Left ventricle myocardium inferior (tissue), 1 donor: Measurements from ENCODE around the gene MECP2. TPM values are rescaled to one million over a fixed set of nuclear protein-coding genes. Genes with fewer than 3 reads are reported as not detected.

Experiments
- DNase-seq: peaks from one replicate; pipeline ENCODE4 v3.0.0-alpha.2; 2020
- H3K27ac ChIP-seq: fragments of 200-600 bp; replicated peaks from 2 replicates; pipeline ENCODE4 v1.8.0; 2021
- H3K27me3 ChIP-seq: fragments of 200-600 bp; 2 replicates; pipeline ENCODE4 v1.8.0; 2021; ENCODE audit warnings: low read depth
- H3K36me3 ChIP-seq: fragments of 200-600 bp; 2 replicates; pipeline ENCODE4 v1.8.0; 2021
- H3K4me1 ChIP-seq: fragments of 200-600 bp; 2 replicates; pipeline ENCODE4 v1.8.0; 2021
- H3K4me3 ChIP-seq: fragments of 200-600 bp; 2 replicates; pipeline ENCODE4 v1.8.0; 2021; ENCODE audit warnings: mild to moderate bottlenecking, moderate library complexity
- H3K9me3 ChIP-seq: fragments of 200-600 bp; replicated peaks from 2 replicates; pipeline ENCODE4 v1.8.0; 2021
- CTCF ChIP-seq: fragments of 200-600 bp; IDR thresholded peaks from 2 replicates; pipeline ENCODE4 v1.8.0; 2021; ENCODE audit warnings: antibody characterized with exemption, mild to moderate bottlenecking, borderline replicate concordance
- intact Hi-C: fragments of 100-400 bp; cut with micrococcal nuclease; formaldehyde crosslinking; loops from one replicate; pipeline ENCODE4 v1.11.0; 2022
- microRNA-seq: library from miRNA; unstranded; fragments of <30 nt; microRNA quantifications from one replicate; pipeline ENCODE4 v1.2.0, GENCODE V29; 2020
- total RNA-seq: library from RNA; stranded (reverse); fragmentation: NEBNext Ultra II Directional; extraction: Animal tissue kit (Norgen Biotek cat#: 25700); gene quantifications from one replicate; pipeline ENCODE4 v1.2.1, GENCODE V29; 2021
- donor health status: DM: no; HTN: yes; CAD: no; lungs with severe emphysema.

The MECP2 gene
- total RNA-seq, 1 donor from 2014 or later, result 28.3 TPM

GRCh38 chrX:153974726-153975286 lies 122.7 kb downstream of the MECP2 start:
- no peak for DNase-seq
- Histone ChIP-seq H3K27me3 (no peaks in the 10 kb centered on the region), H3K4me1 (peaks cover 19% of the 10 kb centered on the region), H3K27ac (peak overlapping the region; percentile 99), H3K4me3 (no peak overlapping the region), H3K36me3 (no peaks in the 10 kb centered on the region), H3K9me3 (no peaks in the 10 kb centered on the region)
- intact Hi-C loops, result no loop called here
- TF ChIP-seq CTCF, result no peak

- no peak for DNase-seq
- Histone ChIP-seq H3K9me3 (no peaks in the 10 kb centered on the region), H3K4me1 (peaks cover 25% of the 10 kb centered on the region), H3K27me3 (no peaks in the 10 kb centered on the region), H3K36me3 (no peaks in the 10 kb centered on the region), H3K27ac (peak overlapping the region; percentile 99), H3K4me3 (peak overlapping the region; percentile 83)
- TF ChIP-seq CTCF, result no peak
- intact Hi-C loops, result no loop called here
Observed at GRCh38 chrX:153974003-153974725, 123.4 kb downstream of the MECP2 start.

GRCh38 chrX:153973127-153974002 lies 124.2 kb downstream of the MECP2 start:
- Histone ChIP-seq H3K36me3 (no peaks in the 10 kb centered on the region), H3K4me3 (peak overlapping the region; percentile 83), H3K27ac (peak overlapping the region; percentile 99), H3K4me1 (peaks cover 33% of the 10 kb centered on the region), H3K9me3 (no peaks in the 10 kb centered on the region), H3K27me3 (no peaks in the 10 kb centered on the region)
- intact Hi-C loops, result no loop called here
- TF ChIP-seq CTCF, result no peak
- no peak for DNase-seq

GRCh38 chrX:153972368-153973126 lies 125.0 kb downstream of the MECP2 start, which contains the start of gene TMEM187:
Gene TMEM187 (plus strand): TSS chrX:153972754. CDS start chrX:153982063, 9,309 bp downstream.
- H3K27me3 ChIP-seq, result no peaks in the 10 kb centered on the region
- H3K4me3 ChIP-seq, result peak within 1 kb of the TSS; percentile 83
- intact Hi-C loops, result no loop called here
- peak within 1 kb of the TSS; percentile 99 for H3K27ac ChIP-seq
- H3K36me3 ChIP-seq, result no peaks in the 10 kb centered on the region
- peak; percentile 85 for DNase-seq
- H3K9me3 ChIP-seq, result no peaks in the 10 kb centered on the region
- peaks cover 42% of the 10 kb centered on the region for H3K4me1 ChIP-seq
- TF ChIP-seq CTCF, result no peak

Small RNA genes within 50 kb of the gene (microRNA-seq; reads per million reads assigned to microRNA genes)
- gene MIR3202-1 (not detected), gene MIR3202-2 (not detected), gene MIR718 (not detected)

Other genes starting within 250 kb of the MECP2 start
- 4.0 TPM for gene L1CAM, start 211.5 kb downstream of the MECP2 start, total RNA-seq
- 3.1 TPM for gene AVPR2, start 193.0 kb downstream of the MECP2 start, total RNA-seq
- gene ARHGAP4, start 171.5 kb downstream of the MECP2 start, total RNA-seq, result 10.0 TPM
- 67.1 TPM for gene NAA10, start 162.7 kb downstream of the MECP2 start, total RNA-seq
- gene RENBP, start 153.1 kb downstream of the MECP2 start, total RNA-seq, result 7.5 TPM
- 28.4 TPM for gene HCFC1, start 125.9 kb downstream of the MECP2 start, total RNA-seq
- gene TMEM187, start 125.0 kb downstream of the MECP2 start, total RNA-seq, result 6.4 TPM
- gene IRAK1, start 77.8 kb downstream of the MECP2 start, total RNA-seq, result 40.6 TPM
- gene OPN1LW, start 46.5 kb upstream of the MECP2 start, total RNA-seq, result not detected
- gene OPN1MW, start 84.9 kb upstream of the MECP2 start, total RNA-seq, result not detected
- gene OPN1MW2, start 122.0 kb upstream of the MECP2 start, total RNA-seq, result not detected
- not detected for gene OPN1MW3, start 159.9 kb upstream of the MECP2 start, total RNA-seq
- gene TEX28, start 197.4 kb upstream of the MECP2 start, total RNA-seq, result not detected
- gene TKTL1, start 198.1 kb upstream of the MECP2 start, total RNA-seq, result 11.7 TPM